ENCODE data around the gene TM9SF2. TPM values are rescaled to one million over a fixed set of nuclear protein-coding genes. Genes with fewer than 3 reads are reported as not detected.

The TM9SF2 gene
- total and polyA plus RNA-seq, 9 of the 15 experiments (the other 6 are each of a cell fraction or from before 2014, with no cell fraction given), result 23.3 to 83.2 (median 55.1) TPM

DNA sequence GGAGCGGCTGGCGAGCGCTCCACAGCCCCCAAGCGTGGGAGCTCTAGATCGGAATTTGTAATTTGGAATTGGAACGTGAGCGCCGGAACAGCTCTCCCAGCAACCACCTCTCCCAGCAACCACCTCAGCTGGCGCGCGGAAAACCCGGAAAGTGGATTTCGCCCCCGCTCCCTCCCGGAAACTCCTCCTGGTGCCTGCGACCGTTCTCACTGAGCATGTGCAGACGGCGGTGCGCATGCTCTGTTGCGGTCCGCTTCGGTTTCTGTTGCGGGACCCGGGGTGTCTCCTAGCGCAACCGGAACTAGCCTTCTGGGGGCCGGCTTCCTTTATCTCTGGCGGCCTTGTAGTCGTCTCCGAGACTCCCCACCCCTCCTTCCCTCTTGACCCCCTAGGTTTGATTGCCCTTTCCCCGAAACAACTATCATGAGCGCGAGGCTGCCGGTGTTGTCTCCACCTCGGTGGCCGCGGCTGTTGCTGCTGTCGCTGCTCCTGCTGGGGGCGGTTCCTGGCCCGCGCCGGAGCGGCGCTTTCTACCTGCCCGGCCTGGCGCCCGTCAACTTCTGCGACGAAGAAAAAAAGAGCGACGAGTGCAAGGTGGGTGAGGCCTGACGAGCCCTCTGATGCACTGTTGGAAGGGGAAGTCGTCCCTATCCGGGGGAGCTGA lies at the start of gene TM9SF2 (continued):
- peak; percentile 87 for TF ChIP-seq GABPB1 (CRISPR knock-in tag; IDR thresholded peaks at IDR 0.05)
- TF ChIP-seq XRCC5 (IDR thresholded peaks at IDR 0.05; ENCODE audit: low read depth, low read length), result peak; percentile 26; the same call in 1 of the 2 replicates
- TF ChIP-seq, protein P1, sequence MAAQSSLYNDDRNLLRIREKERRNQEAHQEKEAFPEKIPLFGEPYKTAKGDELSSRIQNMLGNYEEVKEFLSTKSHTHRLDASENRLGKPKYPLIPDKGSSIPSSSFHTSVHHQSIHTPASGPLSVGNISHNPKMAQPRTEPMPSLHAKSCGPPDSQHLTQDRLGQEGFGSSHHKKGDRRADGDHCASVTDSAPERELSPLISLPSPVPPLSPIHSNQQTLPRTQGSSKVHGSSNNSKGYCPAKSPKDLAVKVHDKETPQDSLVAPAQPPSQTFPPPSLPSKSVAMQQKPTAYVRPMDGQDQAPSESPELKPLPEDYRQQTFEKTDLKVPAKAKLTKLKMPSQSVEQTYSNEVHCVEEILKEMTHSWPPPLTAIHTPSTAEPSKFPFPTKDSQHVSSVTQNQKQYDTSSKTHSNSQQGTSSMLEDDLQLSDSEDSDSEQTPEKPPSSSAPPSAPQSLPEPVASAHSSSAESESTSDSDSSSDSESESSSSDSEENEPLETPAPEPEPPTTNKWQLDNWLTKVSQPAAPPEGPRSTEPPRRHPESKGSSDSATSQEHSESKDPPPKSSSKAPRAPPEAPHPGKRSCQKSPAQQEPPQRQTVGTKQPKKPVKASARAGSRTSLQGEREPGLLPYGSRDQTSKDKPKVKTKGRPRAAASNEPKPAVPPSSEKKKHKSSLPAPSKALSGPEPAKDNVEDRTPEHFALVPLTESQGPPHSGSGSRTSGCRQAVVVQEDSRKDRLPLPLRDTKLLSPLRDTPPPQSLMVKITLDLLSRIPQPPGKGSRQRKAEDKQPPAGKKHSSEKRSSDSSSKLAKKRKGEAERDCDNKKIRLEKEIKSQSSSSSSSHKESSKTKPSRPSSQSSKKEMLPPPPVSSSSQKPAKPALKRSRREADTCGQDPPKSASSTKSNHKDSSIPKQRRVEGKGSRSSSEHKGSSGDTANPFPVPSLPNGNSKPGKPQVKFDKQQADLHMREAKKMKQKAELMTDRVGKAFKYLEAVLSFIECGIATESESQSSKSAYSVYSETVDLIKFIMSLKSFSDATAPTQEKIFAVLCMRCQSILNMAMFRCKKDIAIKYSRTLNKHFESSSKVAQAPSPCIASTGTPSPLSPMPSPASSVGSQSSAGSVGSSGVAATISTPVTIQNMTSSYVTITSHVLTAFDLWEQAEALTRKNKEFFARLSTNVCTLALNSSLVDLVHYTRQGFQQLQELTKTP (IDR thresholded peaks at IDR 0.05; ENCODE audit: low read depth in 1 of 2, partially characterized antibody in 2 of 2), result peak in 1 of 2 experiments; percentile 59
- TF ChIP-seq ZFX (CRISPR knock-in tag; IDR thresholded peaks at IDR 0.05), result peak; percentile 89
- TF ChIP-seq, protein P2, sequence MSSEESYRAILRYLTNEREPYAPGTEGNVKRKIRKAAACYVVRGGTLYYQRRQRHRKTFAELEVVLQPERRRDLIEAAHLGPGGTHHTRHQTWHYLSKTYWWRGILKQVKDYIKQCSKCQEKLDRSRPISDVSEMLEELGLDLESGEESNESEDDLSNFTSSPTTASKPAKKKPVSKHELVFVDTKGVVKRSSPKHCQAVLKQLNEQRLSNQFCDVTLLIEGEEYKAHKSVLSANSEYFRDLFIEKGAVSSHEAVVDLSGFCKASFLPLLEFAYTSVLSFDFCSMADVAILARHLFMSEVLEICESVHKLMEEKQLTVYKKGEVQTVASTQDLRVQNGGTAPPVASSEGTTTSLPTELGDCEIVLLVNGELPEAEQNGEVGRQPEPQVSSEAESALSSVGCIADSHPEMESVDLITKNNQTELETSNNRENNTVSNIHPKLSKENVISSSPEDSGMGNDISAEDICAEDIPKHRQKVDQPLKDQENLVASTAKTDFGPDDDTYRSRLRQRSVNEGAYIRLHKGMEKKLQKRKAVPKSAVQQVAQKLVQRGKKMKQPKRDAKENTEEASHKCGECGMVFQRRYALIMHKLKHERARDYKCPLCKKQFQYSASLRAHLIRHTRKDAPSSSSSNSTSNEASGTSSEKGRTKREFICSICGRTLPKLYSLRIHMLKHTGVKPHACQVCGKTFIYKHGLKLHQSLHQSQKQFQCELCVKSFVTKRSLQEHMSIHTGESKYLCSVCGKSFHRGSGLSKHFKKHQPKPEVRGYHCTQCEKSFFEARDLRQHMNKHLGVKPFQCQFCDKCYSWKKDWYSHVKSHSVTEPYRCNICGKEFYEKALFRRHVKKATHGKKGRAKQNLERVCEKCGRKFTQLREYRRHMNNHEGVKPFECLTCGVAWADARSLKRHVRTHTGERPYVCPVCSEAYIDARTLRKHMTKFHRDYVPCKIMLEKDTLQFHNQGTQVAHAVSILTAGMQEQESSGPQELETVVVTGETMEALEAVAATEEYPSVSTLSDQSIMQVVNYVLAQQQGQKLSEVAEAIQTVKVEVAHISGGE (CRISPR knock-in tag; IDR thresholded peaks at IDR 0.05), result peak in 1 of 3 experiments; percentile 87; a peak in 2 of 6 replicates
- TF ChIP-seq, protein P3, sequence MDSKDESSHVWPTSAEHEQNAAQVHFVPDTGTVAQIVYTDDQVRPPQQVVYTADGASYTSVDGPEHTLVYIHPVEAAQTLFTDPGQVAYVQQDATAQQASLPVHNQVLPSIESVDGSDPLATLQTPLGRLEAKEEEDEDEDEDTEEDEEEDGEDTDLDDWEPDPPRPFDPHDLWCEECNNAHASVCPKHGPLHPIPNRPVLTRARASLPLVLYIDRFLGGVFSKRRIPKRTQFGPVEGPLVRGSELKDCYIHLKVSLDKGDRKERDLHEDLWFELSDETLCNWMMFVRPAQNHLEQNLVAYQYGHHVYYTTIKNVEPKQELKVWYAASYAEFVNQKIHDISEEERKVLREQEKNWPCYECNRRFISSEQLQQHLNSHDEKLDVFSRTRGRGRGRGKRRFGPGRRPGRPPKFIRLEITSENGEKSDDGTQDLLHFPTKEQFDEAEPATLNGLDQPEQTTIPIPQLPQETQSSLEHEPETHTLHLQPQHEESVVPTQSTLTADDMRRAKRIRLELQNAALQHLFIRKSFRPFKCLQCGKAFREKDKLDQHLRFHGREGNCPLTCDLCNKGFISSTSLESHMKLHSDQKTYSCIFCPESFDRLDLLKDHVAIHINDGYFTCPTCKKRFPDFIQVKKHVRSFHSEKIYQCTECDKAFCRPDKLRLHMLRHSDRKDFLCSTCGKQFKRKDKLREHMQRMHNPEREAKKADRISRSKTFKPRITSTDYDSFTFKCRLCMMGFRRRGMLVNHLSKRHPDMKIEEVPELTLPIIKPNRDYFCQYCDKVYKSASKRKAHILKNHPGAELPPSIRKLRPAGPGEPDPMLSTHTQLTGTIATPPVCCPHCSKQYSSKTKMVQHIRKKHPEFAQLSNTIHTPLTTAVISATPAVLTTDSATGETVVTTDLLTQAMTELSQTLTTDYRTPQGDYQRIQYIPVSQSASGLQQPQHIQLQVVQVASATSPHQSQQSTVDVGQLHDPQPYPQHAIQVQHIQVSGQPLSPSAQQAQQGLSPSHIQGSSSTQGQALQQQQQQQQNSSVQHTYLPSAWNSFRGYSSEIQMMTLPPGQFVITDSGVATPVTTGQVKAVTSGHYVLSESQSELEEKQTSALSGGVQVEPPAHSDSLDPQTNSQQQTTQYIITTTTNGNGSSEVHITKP (IDR thresholded peaks at IDR 0.05; ENCODE audit: partially characterized antibody), result peak; percentile 57
- TF ChIP-seq DMBX1 (CRISPR knock-in tag; IDR thresholded peaks at IDR 0.05; ENCODE audit: borderline replicate concordance), result no peak
- peak; percentile 64 for TF ChIP-seq TAF9B (IDR thresholded peaks at IDR 0.05; ENCODE audit: partially characterized antibody)
- TF ChIP-seq, protein P4, sequence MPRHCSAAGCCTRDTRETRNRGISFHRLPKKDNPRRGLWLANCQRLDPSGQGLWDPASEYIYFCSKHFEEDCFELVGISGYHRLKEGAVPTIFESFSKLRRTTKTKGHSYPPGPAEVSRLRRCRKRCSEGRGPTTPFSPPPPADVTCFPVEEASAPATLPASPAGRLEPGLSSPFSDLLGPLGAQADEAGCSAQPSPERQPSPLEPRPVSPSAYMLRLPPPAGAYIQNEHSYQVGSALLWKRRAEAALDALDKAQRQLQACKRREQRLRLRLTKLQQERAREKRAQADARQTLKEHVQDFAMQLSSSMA (CRISPR knock-in tag; IDR thresholded peaks at IDR 0.05), result no peak
- peak; percentile 78; the same call in 1 of the 2 replicates for TF ChIP-seq TOE1 (IDR thresholded peaks at IDR 0.05; ENCODE audit: borderline replicate concordance)
- TF ChIP-seq TOE1 (CRISPR knock-in tag; IDR thresholded peaks at IDR 0.05; ENCODE audit: borderline replicate concordance, low read depth), result no peak; the same call in 1 of the 2 replicates
